GM19324 (cell line): ENCODE results near the gene ETV6.

Experiments used
- ATAC-seq: cut with Tn5 transposase; IDR thresholded peaks from one replicate; pipeline ENCODE4 v1.9.1; 2021; ENCODE audit warnings: mild to moderate bottlenecking, moderate library complexity; ENCODE audit not compliant: unreplicated experiment, low FRiP score

Gene ETV6

GRCh38 chr12:11731455-11731854 is 82.0 kb downstream of the ETV6 start:
- no peak for ATAC-seq

- no peak for ATAC-seq
Measured at GRCh38 chr12:11732023-11732422, 82.5 kb downstream of the ETV6 start.

GRCh38 chr12:11732715-11733114 is 83.2 kb downstream of the ETV6 start:
- no peak for ATAC-seq

GRCh38 chr12:11734580-11735180 is 85.2 kb downstream of the ETV6 start:
- ATAC-seq, result no peak

- no peak for ATAC-seq
Measured at GRCh38 chr12:11738450-11738849, 89.0 kb downstream of the ETV6 start.

GRCh38 chr12:11739980-11740577 is 90.6 kb downstream of the ETV6 start:
- ATAC-seq, result no peak

GRCh38 chr12:11741434-11742092 is 92.1 kb downstream of the ETV6 start:
- no peak for ATAC-seq

GRCh38 chr12:11743423-11744409 is 94.2 kb downstream of the ETV6 start:
- no peak for ATAC-seq

GRCh38 chr12:11744410-11744801 is 94.9 kb downstream of the ETV6 start:
- no peak for ATAC-seq

GRCh38 chr12:11745113-11745512 is 95.6 kb downstream of the ETV6 start:
- no peak for ATAC-seq

GRCh38 chr12:11746024-11746771 is 96.7 kb downstream of the ETV6 start:
- ATAC-seq, result no peak

- ATAC-seq, result no peak
Measured at GRCh38 chr12:11746940-11747716, 97.7 kb downstream of the ETV6 start.

- ATAC-seq, result no peak
Measured at GRCh38 chr12:11747969-11748368, 98.5 kb downstream of the ETV6 start.

- ATAC-seq, result no peak
Measured at GRCh38 chr12:11748903-11749302, 99.4 kb downstream of the ETV6 start.

- ATAC-seq, result peak; percentile 38
Measured at GRCh38 chr12:11749943-11750690, 100.6 kb downstream of the ETV6 start.

GRCh38 chr12:11752403-11753149 is 103.1 kb downstream of the ETV6 start:
- ATAC-seq, result no peak

GRCh38 chr12:11753150-11753499 is 103.7 kb downstream of the ETV6 start:
- no peak for ATAC-seq

- no peak for ATAC-seq
Measured at GRCh38 chr12:11753826-11754225, 104.4 kb downstream of the ETV6 start.
